ENCODE measurements around the gene PTPRU. TPM values are rescaled to one million over a fixed set of nuclear protein-coding genes. Genes with fewer than 3 reads are reported as not detected.

Gene PTPRU
- total and polyA plus RNA-seq, 2 of the 8 experiments (the other 6 are each of a cell fraction or from before 2014, with no cell fraction given), result 33.8 to 41.8 TPM

DNA sequence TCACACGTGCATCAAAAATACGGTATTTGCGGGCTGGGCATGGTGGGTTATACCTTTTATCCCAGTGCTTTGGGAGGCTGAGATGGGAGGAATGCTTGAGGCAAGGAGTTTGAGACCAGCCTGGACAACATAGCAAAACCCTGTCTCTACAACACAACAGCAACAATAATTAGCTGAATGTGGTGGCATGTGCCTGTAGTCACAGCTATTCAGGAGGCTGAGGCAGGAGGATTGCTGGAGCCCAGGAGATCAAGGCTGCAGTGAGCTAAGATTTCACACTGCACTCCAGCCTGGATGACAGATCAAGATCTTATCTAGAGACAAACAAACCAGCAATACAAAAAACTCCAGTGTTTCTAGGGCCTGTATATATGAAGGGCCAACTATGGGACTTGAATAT lies 30.6 kb downstream of the PTPRU start:
- H4K8ac ChIP-seq (ENCODE audit: extremely low read depth, insufficient read depth, low read length), result no peak overlapping the region
- POLR2A ChIA-PET (ENCODE audit: partially characterized antibody), result interaction anchor here (1.3 to 2.1 kb wide), 3 partner anchors 10 to 27 kb away, joined by 3 to 5 read pairs (median 4); no protein-coding TSS in a partner anchor
- H2AFZ ChIP-seq (ENCODE audit: low read length), result no peak overlapping the region
- no peak overlapping the region for H3K56ac ChIP-seq (replicated peaks; ENCODE audit: insufficient read length, low read depth, low read length)
- H3K4me3 ChIP-seq (ENCODE audit: extremely low read depth in 1 of 4, insufficient read depth in 2 of 4, low read depth in 3 of 4, low read length in 4 of 4), result no peak overlapping the region
- no peaks in the 10 kb centered on the region; a peak in 1 of 8 replicates for H3K36me3 ChIP-seq (ENCODE audit: control insufficient read depth in 2 of 4, insufficient read depth in 4 of 4, low read length in 3 of 4)
- no peak overlapping the region for H2AK5ac ChIP-seq (ENCODE audit: low read depth, low read length)
- H2BK12ac ChIP-seq (ENCODE audit: low read depth, low read length), result 0 out of 2 replicates have a peak overlapping the region, but pooled peaks have one; percentile 50
- no peak overlapping the region for H2BK20ac ChIP-seq (ENCODE audit: low read length)
- no peaks in the 10 kb centered on the region for H4K20me1 ChIP-seq (replicated peaks in 1 of 2; ENCODE audit: control insufficient read depth in 1 of 2, insufficient read depth in 2 of 2, low read length in 2 of 2)
- FAIRE-seq (no peak), DNase-seq (ENCODE audit: low read depth in 1 of 2, low spot score in 2 of 2) (no peak)
- no peak overlapping the region for H2BK15ac ChIP-seq (ENCODE audit: low read length)
- no peak overlapping the region for H2BK120ac ChIP-seq (replicated peaks; ENCODE audit: low read depth, low read length)
- no peak overlapping the region; a peak in 2 of 7 replicates for H3K9ac ChIP-seq (replicated peaks in 1 of 4; ENCODE audit: extremely low read depth in 1 of 4, low read depth in 3 of 4, low read length in 3 of 4)
- H3K79me2 ChIP-seq (ENCODE audit: control insufficient read depth in 1 of 2, insufficient read depth in 2 of 2, low read length in 2 of 2), result no peaks in the 10 kb centered on the region
- no peak overlapping the region for H3K14ac ChIP-seq (ENCODE audit: insufficient read length)
- no peaks in the 10 kb centered on the region for H3K79me1 ChIP-seq (ENCODE audit: low read depth, low read length)
- peaks cover 4 to 12% (median 6%) of the 10 kb centered on the region in 4 experiments for H3K4me1 ChIP-seq (replicated peaks in 1 of 4; ENCODE audit: control insufficient read depth in 3 of 4, insufficient read depth in 4 of 4, low read length in 3 of 4)
- H2BK5ac ChIP-seq (ENCODE audit: low read depth, low read length), result no peak overlapping the region
- no peak overlapping the region for H3K23ac ChIP-seq (ENCODE audit: insufficient read length)
- no peak overlapping the region for H4K91ac ChIP-seq (replicated peaks; ENCODE audit: insufficient read length, low read length)
- no peaks in the 10 kb centered on the region for H3K23me2 ChIP-seq (ENCODE audit: low read depth, low read length)
- H3K27ac ChIP-seq (ENCODE audit: low read depth, low read length), result no peak overlapping the region
- H3K18ac ChIP-seq (ENCODE audit: extremely low read depth, low read length), result no peak overlapping the region
- H3K4me2 ChIP-seq (ENCODE audit: insufficient read depth in 1 of 2, low read depth in 2 of 2, low read length in 2 of 2), result no peak overlapping the region
- CTCF ChIA-PET (ENCODE audit: partially characterized antibody), result interaction anchor here (1.1 to 1.9 kb wide), 3 partner anchors 17 to 64 kb away, joined by 3 to 4 read pairs (median 4); no protein-coding TSS in a partner anchor
- 92% methylated on average over 3 of the region's 3 CpGs; no CpG with 5 or more reads in 1 of the 2 experiments for WGBS, 2 experiments (ENCODE audit: extremely low coverage in 1 of 2, insufficient coverage in 1 of 2, insufficient read length in 1 of 2, insufficient replicate concordance in 2 of 2, low coverage in 1 of 2, low lambda C conversion rate in 2 of 2, missing lambda C conversion rate in 1 of 2)
- no peaks in the 10 kb centered on the region; a peak in 1 of 4 replicates for H3K9me3 ChIP-seq (ENCODE audit: insufficient read depth in 2 of 2, low read depth in 1 of 2, low read length in 1 of 2)
- H3K4ac ChIP-seq (replicated peaks; ENCODE audit: insufficient read length, low read depth, low read length), result no peak overlapping the region
- no peak overlapping the region for H4K5ac ChIP-seq (ENCODE audit: insufficient read length, low read depth, low read length)
- no peaks in the 10 kb centered on the region for H3K27me3 ChIP-seq (replicated peaks in 1 of 4; ENCODE audit: control insufficient read depth in 3 of 4, extremely low read depth in 1 of 4, insufficient read depth in 3 of 4, low read length in 3 of 4)

Data from H1 (cell line).